PFSK-1 (cell line): ENCODE results near the gene TPSG1.

Experiments used
- FOXP2 ChIP-seq: optimal IDR thresholded peaks from 2 replicates; pipeline ENCODE3; 2011; ENCODE audit warnings: borderline replicate concordance, control low read depth, inconsistent platforms; ENCODE audit not compliant: insufficient read depth; ENCODE audit errors: extremely low read length, extremely low read depth
- POLR2AphosphoS5 ChIP-seq: IDR thresholded peaks from 2 replicates; pipeline ENCODE4 v1.6.1; 2012; ENCODE audit warnings: low read depth, mild to moderate bottlenecking, control low read depth, low read length, moderate library complexity
- REST ChIP-seq, 2 experiments: IDR thresholded peaks; 2 replicates each; pipeline versions ENCODE4 v1.6.1 to v1.8.0; 2011 to 2012; ENCODE audit warnings: low read depth in 2 of 2, low read length in 2 of 2, control low read depth in 1 of 2, inconsistent platforms in 1 of 2, mild to moderate bottlenecking in 1 of 2, moderate library complexity in 1 of 2; ENCODE audit not compliant: insufficient read depth in 1 of 2
- SIN3A ChIP-seq: IDR thresholded peaks from 2 replicates; pipeline ENCODE4 v1.6.1; 2012; ENCODE audit warnings: mild to moderate bottlenecking, low read length, moderate library complexity, borderline replicate concordance; ENCODE audit not compliant: insufficient read depth
- TAF1 ChIP-seq: IDR thresholded peaks from 2 replicates; pipeline ENCODE4 v1.6.1; 2012; ENCODE audit warnings: low read length, control low read depth, borderline replicate concordance; ENCODE audit not compliant: insufficient read depth

TPSG1 gene

GRCh38 chr16:1209081-1209480 is 16.0 kb downstream of the TPSG1 start:
- no peak for TF ChIP-seq TAF1
- no peak for TF ChIP-seq FOXP2
- TF ChIP-seq SIN3A: no peak
- TF ChIP-seq REST (IDR thresholded peaks at IDR 0.05; ENCODE audit: insufficient read depth in 1 of 2, low read depth in 2 of 2, low read length in 2 of 2): no peak
- no peak for TF ChIP-seq POLR2AphosphoS5

GRCh38 chr16:1208239-1208830 is 16.7 kb downstream of the TPSG1 start:
- TF ChIP-seq TAF1 (no peak), REST (IDR thresholded peaks at IDR 0.05; ENCODE audit: insufficient read depth in 1 of 2, low read depth in 2 of 2, low read length in 2 of 2) (no peak), SIN3A (no peak), FOXP2 (no peak), POLR2AphosphoS5 (no peak)

- no peak for TF ChIP-seq TAF1
- no peak for TF ChIP-seq FOXP2
- TF ChIP-seq POLR2AphosphoS5: no peak
- TF ChIP-seq SIN3A: no peak
- TF ChIP-seq REST (IDR thresholded peaks at IDR 0.05; ENCODE audit: insufficient read depth in 1 of 2, low read depth in 2 of 2, low read length in 2 of 2): no peak
Measured at GRCh38 chr16:1206786-1207185, 18.3 kb downstream of the TPSG1 start.

- TF ChIP-seq SIN3A (no peak), TAF1 (no peak), POLR2AphosphoS5 (no peak), REST (IDR thresholded peaks at IDR 0.05; ENCODE audit: insufficient read depth in 1 of 2, low read depth in 2 of 2, low read length in 2 of 2) (no peak), FOXP2 (no peak)
Measured at GRCh38 chr16:1206326-1206725, 18.7 kb downstream of the TPSG1 start.
